K562 (cell line): ENCODE measurements around the gene UBA52. TPM values are rescaled to one million over a fixed set of nuclear protein-coding genes. Genes with fewer than 3 reads are reported as not detected.
A peak's percentile ranks its signal among the peaks of the same experiment; 100 is the strongest.

Experiments
- ATAC-seq: fragments of 200-7000 bp; cut with Tn5 transposase; 3 replicates; pipeline ENCODE4 v1.9.1; 2020; ENCODE audit warnings: moderate library complexity
- BruUV-seq: library from RNA; stranded (reverse); fragments of 400-500 nt; replicated peaks from 2 replicates; lab custom pipeline; 2021; lab: Mats Ljungman, UMichigan
- CTCF ChIA-PET: fragments of 300-600 bp; formaldehyde crosslinking; extraction: SDS; loops from one replicate; lab custom pipeline; 2021; ENCODE audit warnings: low intra/inter-chr PET ratio; lab: Yijun Ruan, JAX
- POLR2A ChIA-PET: fragments of 300-600, 350-650 bp; sonication (Branson Sonifier 250); formaldehyde crosslinking; extraction: SDS; loops from one replicate; lab custom pipeline; 2021; ENCODE audit warnings: antibody characterized with exemption, inconsistent platforms; lab: Yijun Ruan, JAX
- DNase-seq, 4 experiments: peaks; one replicate each; pipeline versions ENCODE4 v3.0.0 to v3.0.0-alpha.2; 2011 to 2018; ENCODE audit warnings: low spot score in 3 of 4, mixed read lengths in 3 of 4; ENCODE audit errors: extremely low read depth in 1 of 4
- FAIRE-seq: peaks from 2 replicates; lab custom pipeline; 2011; peaks lifted over from hg19 to GRCh38; lab: Jason Lieb, UNC
- H2AFZ ChIP-seq: 2 replicates; pipeline ENCODE4 v1.6.0; 2011; ENCODE audit warnings: low read depth, low read length, control low read depth, inconsistent platforms
- H3K27ac ChIP-seq: fragments of 200-600 bp; 3 replicates; pipeline ENCODE4 v1.8.0; 2011; ENCODE audit warnings: low read depth, mild to moderate bottlenecking, control low read depth, inconsistent platforms, low read length, moderate library complexity, mixed read lengths; ENCODE audit errors: extremely low read depth
- H3K27me3 ChIP-seq, 2 experiments: fragments of 300-600 bp in 1 of 2; 2 replicates in 1 of 2; 3 replicates in 1 of 2; pipeline versions ENCODE4 v1.6.0 to v1.8.0; 2011; ENCODE audit warnings: inconsistent platforms in 2 of 2, low read length in 2 of 2, mild to moderate bottlenecking in 1 of 2, mixed read lengths in 1 of 2, moderate library complexity in 1 of 2; ENCODE audit not compliant: control insufficient read depth in 2 of 2, insufficient read depth in 2 of 2
- H3K36me3 ChIP-seq: fragments of 300-600 bp; 3 replicates; pipeline ENCODE4 v1.8.0; 2011; ENCODE audit warnings: mild to moderate bottlenecking, low read length, inconsistent platforms; ENCODE audit not compliant: control insufficient read depth, insufficient read depth
- H3K4me1 ChIP-seq, 2 experiments: fragments of 200-600 bp in 1 of 2; replicated peaks in 1 of 2; 2 replicates in 1 of 2; 3 replicates in 1 of 2; pipeline versions ENCODE4 v1.5.1 to v1.8.0; 2011; ENCODE audit warnings: inconsistent platforms in 2 of 2, low read length in 2 of 2, mild to moderate bottlenecking in 1 of 2, mixed read lengths in 1 of 2, moderate library complexity in 1 of 2; ENCODE audit not compliant: control insufficient read depth in 2 of 2, insufficient read depth in 2 of 2
- H3K4me2 ChIP-seq: 2 replicates; pipeline ENCODE4 v1.6.1; 2011; ENCODE audit warnings: low read length, control low read depth, inconsistent platforms, mixed read lengths; ENCODE audit not compliant: insufficient read depth
- H3K4me3 ChIP-seq: fragments of 200-600 bp; sonication (generic), shearing (Covaris generic); 2 replicates; pipeline ENCODE4 v1.5.1; 2016; ENCODE audit warnings: control low read depth, inconsistent platforms
- H3K79me2 ChIP-seq: fragments of 200-600 bp; 3 replicates; pipeline ENCODE4 v1.8.0; 2011; ENCODE audit warnings: low read length, inconsistent platforms; ENCODE audit not compliant: control insufficient read depth, insufficient read depth
- H3K9ac ChIP-seq, 2 experiments: 2 replicates each; pipeline versions ENCODE4 v1.6.0 to v1.6.1; 2011; ENCODE audit warnings: low read depth in 2 of 2, low read length in 2 of 2, control low read depth in 1 of 2, inconsistent platforms in 1 of 2, mild to moderate bottlenecking in 1 of 2, mixed read lengths in 1 of 2; ENCODE audit not compliant: insufficient read depth in 1 of 2
- H3K9me1 ChIP-seq: one replicate; pipeline ENCODE4 v1.6.0; 2011; ENCODE audit warnings: inconsistent platforms, mild to moderate bottlenecking, low read length, moderate library complexity; ENCODE audit not compliant: control insufficient read depth, insufficient read depth
- H3K9me3 ChIP-seq: replicated peaks from 2 replicates; pipeline ENCODE4 v1.5.1; 2011; ENCODE audit warnings: low read depth, low read length, inconsistent platforms; ENCODE audit not compliant: control insufficient read depth, insufficient read depth
- H4K20me1 ChIP-seq: replicated peaks from 2 replicates; pipeline ENCODE4 v1.6.1; 2011; ENCODE audit warnings: low read length, inconsistent platforms, mixed read lengths; ENCODE audit not compliant: control insufficient read depth, insufficient read depth
- DMBX1 ChIP-seq: fragments of 250-450 bp; sonication (Bioruptor Pico); IDR thresholded peaks from 2 replicates; pipeline ENCODE4 v1.8.0; 2022; ENCODE audit warnings: inconsistent platforms, mild to moderate bottlenecking, moderate library complexity, borderline replicate concordance
- JUN ChIP-seq, 2 experiments: sonication (generic) in 1 of 2; formaldehyde crosslinking in 1 of 2; IDR thresholded peaks; 2 replicates each; pipeline versions ENCODE4 v1.6.1 to v1.8.0; 2012 to 2022; ENCODE audit warnings: borderline replicate concordance in 2 of 2, mild to moderate bottlenecking in 2 of 2, improper control_type of control experiment in 1 of 2, low read depth in 1 of 2, low read length in 1 of 2, missing genetic modification reagents in 1 of 2
- RBFOX2 ChIP-seq: fragments of 200-400 bp; formaldehyde crosslinking; IDR thresholded peaks from 2 replicates; pipeline ENCODE4 v1.6.1; 2017; ENCODE audit warnings: low read depth, mild to moderate bottlenecking, low read length, moderate library complexity
- ZBTB33 ChIP-seq: sonication (generic); formaldehyde crosslinking; IDR thresholded peaks from 2 replicates; pipeline ENCODE4 v1.8.1; 2023; ENCODE audit warnings: mild to moderate bottlenecking, missing genetic modification reagents
- WGBS: fragments of 100-300 bp; shearing (Covaris generic); methylation state at CpG from one replicate; pipeline ENCODE4 v1.1.6; 2016; ENCODE audit warnings: low coverage, mixed read lengths; ENCODE audit not compliant: insufficient coverage; ENCODE audit errors: missing lambda C conversion rate; 5-methylcytosine and 5-hydroxymethylcytosine counted together
- in situ Hi-C: fragments of 300-500 bp; cut with MboI; formaldehyde crosslinking; loops from 4 replicates; pipeline ENCODE4 v1.15.0; 2018; ENCODE audit warnings: inconsistent platforms, mixed read lengths
- intact Hi-C: fragments of 100-400 bp; cut with micrococcal nuclease; formaldehyde crosslinking; loops from 2 replicates; pipeline ENCODE4 v1.14.2; 2022
- polyA plus RNA-seq, 8 experiments: library from polyadenylated mRNA; depleted of rRNA in 4 of 8; stranded (reverse) in 5 of 8; unstranded in 3 of 8; fragments of >200 nt; fragmentation: Nextera tagmentation in 2 of 8; fragmentation: Illumina TruSeq in 1 of 8; extraction: Ambion mirVana in 2 of 8; extraction: Trizol in 1 of 8; gene quantifications; 2 replicates each; pipeline versions ENCODE4 v1.2.1 to v1.2.3, GENCODE V29; 2011 to 2014; ENCODE audit warnings: inconsistent platforms in 1 of 8, missing spikeins in 1 of 8
- total RNA-seq, 7 experiments: library from RNA; depleted of rRNA in 6 of 7; stranded (reverse); fragments of >200 nt in 6 of 7; fragmentation: Illumina TruSeq in 2 of 7; extraction: Trizol in 2 of 7; gene quantifications; 2 replicates each; pipeline versions ENCODE4 v1.2.1 to v1.2.3, GENCODE V29; 2011 to 2021; ENCODE audit warnings: low replicate concordance in 1 of 7

The UBA52 gene
- total and polyA plus RNA-seq, 9 of the 15 experiments (the other 6 are each of a cell fraction or from before 2014, with no cell fraction given) = 1,110 to 2,751 (median 1,733) TPM

GRCh38 chr19:18590273-18591272 is 18.9 kb downstream of the UBA52 start (continued):
- no peak for TF ChIP-seq DMBX1

- H3K36me3 ChIP-seq = peaks cover 5% of the 10 kb centered on the region; the same call in 2 of the 3 replicates
- peaks cover 32 to 85% of the 10 kb centered on the region in 2 experiments for H3K4me1 ChIP-seq
- H3K27ac ChIP-seq = no peak overlapping the region
- POLR2A ChIA-PET = interaction anchor here (1.3 to 2.1 kb wide), 2 partner anchors 10 to 11 kb away, joined by 3 to 5 read pairs; no protein-coding TSS in a partner anchor
- in situ Hi-C loops (no loop called here), intact Hi-C loops (loop anchor here (5.0 to 10.0 kb wide), 4 partner anchors 45 to 253 kb away; partner anchors contain the start of gene KLHL26)
- ATAC-seq = no peak
- H3K9ac ChIP-seq = peak overlapping the region in 1 of 2 experiments; percentile 13; a peak in 1 of 4 replicates
- peaks cover 24% of the 10 kb centered on the region for H3K79me2 ChIP-seq
- 92% methylated on average over 21 of the region's 22 CpGs for WGBS
- H3K4me3 ChIP-seq = no peak overlapping the region
- H3K27me3 ChIP-seq = no peaks in the 10 kb centered on the region
- H4K20me1 ChIP-seq = peaks cover 6% of the 10 kb centered on the region; the same call in 1 of the 2 replicates
- H3K4me2 ChIP-seq = no peak overlapping the region
- FAIRE-seq = no peak
- no peak for DNase-seq
- BruUV-seq = no TSS peak
- H3K9me1 ChIP-seq = no peaks in the 10 kb centered on the region
- TF ChIP-seq ZBTB33 (peak; percentile 74), RBFOX2 (peak; percentile 23; the same call in 1 of the 2 replicates), JUN (IDR thresholded peaks at IDR 0.05; ENCODE audit: borderline replicate concordance, low read depth, low read length) (no peak), JUN (CRISPR knock-in tag; IDR thresholded peaks at IDR 0.05; ENCODE audit: borderline replicate concordance) (no peak)
- TF ChIP-seq, all 486 proteins: peak for 2
- Histone ChIP-seq H3K9me3 (no peaks in the 10 kb centered on the region), H2AFZ (no peak overlapping the region)
- CTCF ChIA-PET = no interaction called here
Observed at GRCh38 chr19:18591735-18592385, 20.2 kb downstream of the UBA52 start.
